ENCODE results near the gene ADAMTS6. TPM values are rescaled to one million over a fixed set of nuclear protein-coding genes. Genes with fewer than 3 reads are reported as not detected.
A peak's percentile ranks its signal among the peaks of the same experiment; 100 is the strongest.

The ADAMTS6 gene
- total RNA-seq, 1 donor: 95.9 TPM

GRCh38 chr5:65413822-65414221, 67.9 kb downstream of the ADAMTS6 start:
- no peak for TF ChIP-seq CTCF (IDR thresholded peaks at IDR 0.05; ENCODE audit: insufficient read depth, low read depth, low read length)
- no peak overlapping the region for H3K4me3 ChIP-seq (ENCODE audit: low read depth, low read length)

GRCh38 chr5:65412842-65413241, 68.9 kb downstream of the ADAMTS6 start:
- no peak overlapping the region for H3K4me3 ChIP-seq (ENCODE audit: low read depth, low read length)
- no peak for DNase-seq (ENCODE audit: low read depth)
- no peak for TF ChIP-seq CTCF (IDR thresholded peaks at IDR 0.05; ENCODE audit: insufficient read depth, low read depth, low read length)

More at GRCh38 chr5:65413822-65414221, 67.9 kb downstream of the ADAMTS6 start:
- DNase-seq (ENCODE audit: low read depth): no peak

- DNase-seq (ENCODE audit: low read depth): no peak
- H3K4me3 ChIP-seq (ENCODE audit: low read depth, low read length): no peak overlapping the region
- TF ChIP-seq CTCF (IDR thresholded peaks at IDR 0.05; ENCODE audit: insufficient read depth, low read depth, low read length): no peak
Observed at GRCh38 chr5:65411356-65411755, 70.4 kb downstream of the ADAMTS6 start.

- no peak for TF ChIP-seq CTCF (IDR thresholded peaks at IDR 0.05; ENCODE audit: insufficient read depth, low read depth, low read length)
- DNase-seq (ENCODE audit: low read depth): peak; percentile 34
Observed at GRCh38 chr5:65395526-65396155, 86.1 kb downstream of the ADAMTS6 start.

GRCh38 chr5:65394087-65394486, 87.6 kb downstream of the ADAMTS6 start:
- no peak overlapping the region for H3K4me3 ChIP-seq (ENCODE audit: low read depth, low read length)
- DNase-seq (ENCODE audit: low read depth): peak; percentile 97
- TF ChIP-seq CTCF (IDR thresholded peaks at IDR 0.05; ENCODE audit: insufficient read depth, low read depth, low read length): no peak

More at GRCh38 chr5:65395526-65396155, 86.1 kb downstream of the ADAMTS6 start:
- no peak overlapping the region for H3K4me3 ChIP-seq (ENCODE audit: low read depth, low read length)

- peak; percentile 35 for DNase-seq (ENCODE audit: low read depth)
- TF ChIP-seq CTCF (IDR thresholded peaks at IDR 0.05; ENCODE audit: insufficient read depth, low read depth, low read length): no peak
Observed at GRCh38 chr5:65391591-65391990, 90.1 kb downstream of the ADAMTS6 start.

GRCh38 chr5:65390208-65390607, 91.5 kb downstream of the ADAMTS6 start:
- no peak for TF ChIP-seq CTCF (IDR thresholded peaks at IDR 0.05; ENCODE audit: insufficient read depth, low read depth, low read length)
- DNase-seq (ENCODE audit: low read depth): no peak
- no peak overlapping the region for H3K4me3 ChIP-seq (ENCODE audit: low read depth, low read length)

More at GRCh38 chr5:65391591-65391990, 90.1 kb downstream of the ADAMTS6 start:
- no peak overlapping the region for H3K4me3 ChIP-seq (ENCODE audit: low read depth, low read length)

Data from fibroblast of villous mesenchyme (primary cell).